ENCODE results near the gene VIPR1. TPM values are rescaled to one million over a fixed set of nuclear protein-coding genes. Genes with fewer than 3 reads are reported as not detected.
A peak's percentile ranks its signal among the peaks of the same experiment; 100 is the strongest.

The VIPR1 gene
- total RNA-seq, 2 donors from 2014 or later, result 1.9 to 12.1 TPM

DNA sequence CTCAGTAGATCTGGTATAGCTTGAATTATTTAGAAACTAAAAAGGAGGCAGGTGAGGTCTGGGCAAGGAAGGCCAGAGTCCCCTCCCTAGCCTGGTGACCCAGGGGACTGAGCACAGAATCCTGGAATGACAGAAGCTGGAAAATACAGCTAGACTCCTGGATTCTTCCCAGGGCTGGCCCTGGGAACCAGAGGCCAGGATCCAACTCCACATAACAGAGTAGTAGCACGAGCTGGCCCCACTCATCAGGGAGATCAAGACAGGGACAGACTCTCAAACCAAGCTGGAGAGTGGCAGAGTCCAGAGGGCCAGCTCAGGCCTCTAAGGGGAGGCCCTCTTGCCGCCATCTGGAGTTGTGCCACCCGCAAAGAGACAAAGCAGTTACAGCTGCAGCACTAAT is 10.7 kb downstream of the VIPR1 start:
- Mint-ChIP-seq H3K4me1 (peaks cover 22% of the 10 kb centered on the region), H3K36me3 (ENCODE audit: low read depth) (no peaks in the 10 kb centered on the region), H3K4me3 (no peak overlapping the region), H3K9me3 (no peaks in the 10 kb centered on the region), H3K27me3 (no peaks in the 10 kb centered on the region), H3K27ac (peak overlapping the region; percentile 73)
- ATAC-seq (replicated peaks), result no peak

DNA sequence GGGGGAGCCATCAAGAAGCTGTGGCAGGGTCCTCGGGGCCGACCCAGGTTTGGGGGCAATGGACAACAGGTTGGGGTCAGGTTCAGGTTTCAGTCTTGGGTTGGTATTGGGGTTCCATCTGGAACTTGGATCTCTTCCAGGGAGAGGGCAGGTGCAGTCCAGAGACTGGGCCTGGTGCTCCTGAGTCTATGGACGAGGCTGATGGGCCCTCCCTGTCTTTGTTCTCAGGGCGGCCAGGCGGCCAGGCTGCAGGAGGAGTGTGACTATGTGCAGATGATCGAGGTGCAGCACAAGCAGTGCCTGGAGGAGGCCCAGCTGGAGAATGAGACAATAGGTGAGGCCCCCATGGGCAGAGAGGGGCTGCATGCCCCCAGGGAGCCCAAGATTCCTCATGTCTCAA is 11.1 kb downstream of the VIPR1 start:
- Mint-ChIP-seq H3K27me3 (no peaks in the 10 kb centered on the region), H3K36me3 (ENCODE audit: low read depth) (no peaks in the 10 kb centered on the region), H3K4me1 (peaks cover 21% of the 10 kb centered on the region), H3K4me3 (no peak overlapping the region), H3K27ac (peak overlapping the region; percentile 73), H3K9me3 (no peaks in the 10 kb centered on the region)
- ATAC-seq (replicated peaks), result no peak

DNA sequence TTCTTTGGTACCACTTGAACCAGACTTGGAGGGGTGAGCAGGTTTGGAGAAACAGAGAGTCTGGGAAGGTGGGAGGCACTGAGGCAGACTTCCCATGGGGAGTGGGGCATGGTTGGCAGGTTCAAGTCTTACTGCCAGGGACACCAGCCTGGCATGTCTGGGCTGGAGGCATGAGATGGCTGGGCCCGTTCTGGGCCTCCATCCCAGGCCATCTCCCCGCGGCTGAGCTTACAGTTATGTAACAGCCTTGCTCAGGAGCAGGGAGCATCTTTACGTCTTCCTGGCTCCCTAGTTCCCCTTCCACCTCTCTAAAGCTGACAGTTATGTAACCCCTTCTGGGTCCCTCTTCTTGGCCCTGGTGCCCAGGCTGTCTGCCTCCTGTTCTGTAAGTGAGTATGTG is 12.4 kb downstream of the VIPR1 start:
- Mint-ChIP-seq H3K36me3 (ENCODE audit: low read depth) (no peaks in the 10 kb centered on the region), H3K4me3 (no peak overlapping the region), H3K27me3 (no peaks in the 10 kb centered on the region), H3K4me1 (peaks cover 20% of the 10 kb centered on the region), H3K27ac (peak overlapping the region; percentile 15), H3K9me3 (no peaks in the 10 kb centered on the region)
- ATAC-seq (replicated peaks), result no peak

DNA sequence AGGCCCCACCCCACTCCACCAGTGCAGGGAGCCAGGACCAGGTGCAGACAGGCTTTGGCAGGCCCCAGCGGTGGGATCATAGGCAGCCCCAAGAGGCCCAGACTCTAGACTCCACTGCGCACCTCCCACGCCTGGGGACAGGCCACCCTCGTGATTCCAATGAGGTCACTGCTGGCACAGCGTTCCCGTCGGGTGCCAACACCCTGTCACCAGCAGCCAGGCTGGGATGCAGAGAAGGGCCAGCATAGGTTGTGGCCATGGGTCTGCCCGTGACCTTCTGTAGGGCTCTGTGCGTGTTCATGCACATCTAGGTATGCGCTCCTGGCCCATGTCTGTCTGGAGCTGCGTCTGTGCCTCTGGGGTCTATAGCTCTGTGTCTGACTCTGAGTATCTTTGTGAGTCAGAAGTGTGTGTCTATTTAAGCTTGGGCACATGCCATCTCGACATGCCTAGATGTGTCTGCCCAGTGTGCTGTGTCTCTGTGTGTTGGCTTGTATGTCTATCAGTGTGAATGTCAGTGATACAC is 13.0 kb downstream of the VIPR1 start:
- ATAC-seq (replicated peaks), result no peak
- Mint-ChIP-seq H3K4me3 (no peak overlapping the region), H3K27ac (peak overlapping the region; percentile 15), H3K36me3 (ENCODE audit: low read depth) (no peaks in the 10 kb centered on the region), H3K9me3 (no peaks in the 10 kb centered on the region), H3K4me1 (peaks cover 22% of the 10 kb centered on the region), H3K27me3 (no peaks in the 10 kb centered on the region)

DNA sequence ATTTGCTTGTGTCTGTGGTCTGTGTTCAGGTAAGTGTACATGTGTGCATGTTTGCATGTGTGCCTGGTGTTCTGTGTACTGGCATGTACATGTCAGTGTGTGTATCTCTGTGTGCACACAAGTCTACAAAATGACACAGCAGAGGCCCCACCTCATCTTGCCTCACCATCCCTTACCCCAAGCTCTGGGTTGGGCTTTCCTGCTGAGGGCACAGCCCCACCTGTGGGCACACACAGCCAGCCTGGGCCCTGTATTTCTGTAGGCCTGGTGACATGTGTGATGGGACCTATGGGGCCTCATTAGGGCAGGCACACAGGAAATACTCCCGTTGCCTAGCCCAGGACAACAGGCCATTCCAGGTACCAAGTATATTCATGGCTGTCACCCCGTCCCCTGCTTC is 13.5 kb downstream of the VIPR1 start:
- Mint-ChIP-seq H3K9me3 (no peaks in the 10 kb centered on the region), H3K27me3 (no peaks in the 10 kb centered on the region), H3K27ac (peak overlapping the region; percentile 0), H3K4me3 (no peak overlapping the region), H3K36me3 (ENCODE audit: low read depth) (peaks cover under 1% of the 10 kb centered on the region), H3K4me1 (peaks cover 23% of the 10 kb centered on the region)
- no peak for ATAC-seq (replicated peaks)

DNA sequence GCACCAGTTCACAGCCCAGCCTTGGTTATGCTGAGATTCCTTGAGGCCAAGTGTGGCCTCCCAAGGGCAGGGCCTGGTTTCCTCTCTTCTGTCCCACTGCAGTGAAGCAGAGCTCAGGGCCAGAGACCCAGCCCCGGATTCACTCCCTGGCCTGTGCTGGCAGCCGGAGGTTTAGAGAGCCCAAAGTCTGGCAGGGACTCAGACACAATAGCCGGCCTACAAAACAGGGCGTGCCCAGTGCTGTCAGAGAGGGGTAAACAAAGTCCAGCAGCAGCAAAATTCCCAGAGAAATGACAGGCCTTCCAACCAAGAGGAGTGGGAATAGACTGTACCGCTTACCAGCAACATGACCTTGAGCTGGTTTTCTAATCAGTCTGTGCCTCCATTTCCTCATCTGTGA is 14.0 kb downstream of the VIPR1 start:
- H3K4me1 Mint-ChIP-seq, result peaks cover 24% of the 10 kb centered on the region
- H3K4me3 Mint-ChIP-seq, result no peak overlapping the region
- ATAC-seq (replicated peaks), result no peak
- no peaks in the 10 kb centered on the region for H3K9me3 Mint-ChIP-seq
- peaks cover 5% of the 10 kb centered on the region for H3K36me3 Mint-ChIP-seq (ENCODE audit: low read depth)
- peak overlapping the region; percentile 0 for H3K27ac Mint-ChIP-seq
- H3K27me3 Mint-ChIP-seq, result no peaks in the 10 kb centered on the region

DNA sequence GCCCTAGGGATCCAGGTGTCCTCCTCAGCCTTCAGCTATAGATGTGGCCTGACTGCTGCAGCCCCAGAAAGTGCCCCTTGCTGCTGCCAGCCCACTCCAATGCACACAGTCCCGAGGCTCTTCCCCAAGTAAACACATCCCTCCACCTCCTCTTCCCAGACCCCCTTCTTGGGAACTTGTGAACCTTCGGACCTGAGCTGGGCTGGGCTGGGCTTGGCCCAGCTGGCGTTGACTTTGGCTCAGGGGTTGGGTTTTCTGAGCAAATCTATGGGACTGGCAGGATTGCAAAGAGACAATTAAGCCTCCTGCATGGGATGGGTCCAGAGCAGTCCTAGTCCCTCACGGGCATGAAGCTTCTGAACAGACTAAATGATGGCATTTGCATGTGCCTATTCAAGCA is 14.7 kb downstream of the VIPR1 start:
- Mint-ChIP-seq H3K27me3 (no peaks in the 10 kb centered on the region), H3K9me3 (no peaks in the 10 kb centered on the region), H3K4me1 (peaks cover 23% of the 10 kb centered on the region), H3K36me3 (ENCODE audit: low read depth) (peaks cover 6% of the 10 kb centered on the region), H3K27ac (no peak overlapping the region), H3K4me3 (no peak overlapping the region)
- ATAC-seq (replicated peaks), result no peak

DNA sequence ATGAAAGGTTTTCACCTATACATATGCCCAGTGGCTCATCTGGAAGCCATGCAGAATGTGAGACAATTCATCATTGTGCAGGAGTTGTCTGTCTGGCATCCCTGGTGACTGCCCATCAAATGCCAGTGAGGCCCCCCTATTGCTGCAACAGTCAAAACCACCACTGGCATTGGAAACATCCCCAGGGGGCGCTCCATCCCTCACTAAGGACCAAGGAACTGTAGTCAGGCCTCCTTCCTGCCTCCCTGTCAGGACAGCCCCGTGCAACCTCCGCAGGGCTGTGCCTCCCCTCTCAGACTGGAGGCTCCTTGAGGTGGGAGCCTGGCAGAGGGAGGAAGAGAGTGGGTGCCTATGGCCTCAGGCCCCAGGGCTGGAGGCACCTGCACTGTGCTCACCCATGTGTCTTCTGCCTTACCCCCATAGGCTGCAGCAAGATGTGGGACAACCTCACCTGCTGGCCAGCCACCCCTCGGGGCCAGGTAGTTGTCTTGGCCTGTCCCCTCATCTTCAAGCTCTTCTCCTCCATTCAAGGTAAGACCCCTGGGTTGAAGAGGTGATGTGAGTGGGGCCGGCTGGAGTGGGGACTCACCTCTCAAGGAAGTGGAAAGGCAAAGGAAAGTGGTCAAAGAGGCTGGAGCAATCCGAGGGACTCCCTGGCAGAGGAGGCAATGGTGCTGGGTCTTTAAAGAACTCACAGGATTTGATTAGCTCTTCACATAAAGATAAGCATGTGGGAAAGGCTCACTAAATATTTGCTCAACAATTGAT is 16.5 kb downstream of the VIPR1 start:
- peaks cover 6% of the 10 kb centered on the region for H3K36me3 Mint-ChIP-seq (ENCODE audit: low read depth)
- ATAC-seq (replicated peaks), result no peak
- H3K4me3 Mint-ChIP-seq, result peak overlapping the region; percentile 69
- H3K9me3 Mint-ChIP-seq, result no peaks in the 10 kb centered on the region
- H3K4me1 Mint-ChIP-seq, result peaks cover 23% of the 10 kb centered on the region
- H3K27me3 Mint-ChIP-seq, result no peaks in the 10 kb centered on the region
- peak overlapping the region; percentile 86 for H3K27ac Mint-ChIP-seq

DNA sequence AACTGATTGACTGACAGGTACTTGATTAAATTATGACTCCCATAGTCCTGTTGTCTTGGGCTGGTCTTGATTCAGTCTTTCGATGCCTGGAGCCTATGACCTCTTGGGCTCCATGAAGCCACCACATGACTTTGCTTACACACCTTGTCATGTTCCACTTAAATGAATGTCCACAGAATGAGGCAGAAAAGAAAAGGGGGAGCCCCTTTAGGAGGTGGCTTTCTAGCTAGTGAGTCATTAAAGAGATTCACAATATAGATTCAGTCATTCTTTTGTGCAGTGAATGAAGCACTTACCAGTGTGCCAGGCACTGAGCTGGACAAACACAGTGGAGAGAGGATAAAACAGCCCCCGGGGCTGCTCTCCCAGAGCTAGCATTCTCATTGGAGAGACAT is 17.1 kb downstream of the VIPR1 start:
- Mint-ChIP-seq H3K27ac (peak overlapping the region; percentile 86), H3K9me3 (no peaks in the 10 kb centered on the region), H3K4me3 (peak overlapping the region; percentile 69), H3K27me3 (no peaks in the 10 kb centered on the region), H3K4me1 (peaks cover 23% of the 10 kb centered on the region), H3K36me3 (ENCODE audit: low read depth) (peaks cover 6% of the 10 kb centered on the region)
- peak; percentile 98 for ATAC-seq (replicated peaks)

DNA sequence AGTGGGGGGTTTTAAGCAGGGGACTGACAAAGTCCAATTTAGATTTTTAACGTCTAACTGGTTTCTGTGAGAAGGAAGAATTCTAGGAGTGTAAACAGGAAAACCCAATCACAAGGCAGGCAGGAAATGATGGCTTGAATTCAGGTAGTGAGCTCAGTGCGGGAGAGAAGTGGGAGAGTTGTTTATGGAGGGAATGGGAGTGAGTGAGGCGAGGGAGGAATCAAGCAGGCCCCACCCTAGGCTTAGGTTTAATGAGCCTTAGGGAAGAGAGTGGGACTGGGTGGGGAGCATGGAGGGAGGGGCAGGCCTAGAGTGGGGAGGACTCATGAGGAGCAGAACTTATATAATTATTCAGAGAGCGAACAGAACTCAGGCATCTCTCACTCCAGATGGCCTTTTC is 17.9 kb downstream of the VIPR1 start:
- Mint-ChIP-seq H3K27me3 (no peaks in the 10 kb centered on the region), H3K9me3 (no peaks in the 10 kb centered on the region), H3K27ac (peak overlapping the region; percentile 86), H3K4me3 (peak overlapping the region; percentile 69), H3K36me3 (ENCODE audit: low read depth) (peaks cover 6% of the 10 kb centered on the region), H3K4me1 (peaks cover 23% of the 10 kb centered on the region)
- no peak for ATAC-seq (replicated peaks)

DNA sequence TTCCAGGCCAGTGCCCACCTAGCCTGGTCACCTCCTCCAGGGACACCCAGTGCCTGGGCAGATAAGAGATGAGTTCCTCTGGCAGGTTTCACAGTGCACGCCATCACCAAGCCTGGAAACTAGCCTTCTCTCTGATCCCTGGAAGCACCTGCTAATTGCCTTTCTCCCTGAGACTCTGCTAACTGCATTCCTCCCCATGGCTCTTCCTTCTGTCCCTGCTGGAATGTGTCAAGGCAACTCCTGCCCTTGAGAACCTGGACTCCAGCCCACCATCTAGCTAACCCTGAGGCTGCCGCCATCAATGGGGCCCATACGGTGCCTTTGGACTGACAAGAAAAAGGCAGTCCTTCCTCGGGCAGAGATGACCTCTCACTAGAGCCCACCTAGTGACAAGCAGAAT is 18.5 kb downstream of the VIPR1 start:
- Mint-ChIP-seq H3K4me1 (peaks cover 19% of the 10 kb centered on the region), H3K9me3 (no peaks in the 10 kb centered on the region), H3K4me3 (no peak overlapping the region), H3K27me3 (no peaks in the 10 kb centered on the region), H3K27ac (peak overlapping the region; percentile 86), H3K36me3 (ENCODE audit: low read depth) (peaks cover 6% of the 10 kb centered on the region)
- ATAC-seq (replicated peaks), result no peak

DNA sequence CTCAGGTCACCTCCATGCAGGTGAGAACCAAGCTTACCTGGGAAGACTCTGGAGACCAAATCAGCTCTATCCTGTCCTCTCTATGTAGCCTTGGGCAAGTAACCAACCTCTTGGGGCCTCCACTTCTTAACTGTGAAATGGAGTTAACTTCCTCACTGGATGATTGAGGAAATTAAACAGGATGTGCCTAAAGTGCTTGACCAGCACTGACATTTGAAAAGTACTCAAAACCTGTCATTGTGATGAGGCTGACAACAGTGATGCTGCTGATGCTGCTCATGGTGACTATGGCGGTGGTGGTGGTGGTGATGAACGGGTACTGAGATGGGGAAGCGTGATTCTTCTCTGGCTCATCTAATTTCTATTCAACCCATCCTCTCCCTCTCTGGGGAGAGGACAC is 22.3 kb downstream of the VIPR1 start:
- H3K27ac Mint-ChIP-seq, result peak overlapping the region; percentile 82
- H3K27me3 Mint-ChIP-seq, result no peaks in the 10 kb centered on the region
- H3K9me3 Mint-ChIP-seq, result no peaks in the 10 kb centered on the region
- peaks cover 34% of the 10 kb centered on the region for H3K4me1 Mint-ChIP-seq
- peaks cover 6% of the 10 kb centered on the region for H3K36me3 Mint-ChIP-seq (ENCODE audit: low read depth)
- ATAC-seq (replicated peaks), result peak; percentile 63
- H3K4me3 Mint-ChIP-seq, result no peak overlapping the region

DNA sequence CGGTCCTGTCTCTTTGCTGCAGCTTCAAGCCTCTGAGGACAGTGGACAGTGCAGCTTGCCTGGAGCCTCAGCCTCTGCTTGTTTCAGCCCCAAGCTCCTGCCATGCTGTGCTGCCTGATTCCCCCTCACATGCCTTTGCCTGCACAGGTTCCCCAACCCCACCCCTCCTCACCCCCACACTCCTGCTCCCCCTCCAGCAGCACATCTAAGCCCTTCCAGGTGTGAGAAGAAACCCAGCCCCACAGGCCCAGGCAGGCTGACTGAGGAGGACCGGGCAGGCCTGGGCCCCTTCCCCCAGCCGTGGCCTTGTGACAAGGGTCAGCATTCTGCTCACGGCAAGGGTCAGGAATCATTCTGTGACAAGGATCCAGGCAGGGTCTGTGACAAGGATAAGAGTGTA is 22.8 kb downstream of the VIPR1 start:
- no peak overlapping the region for H3K4me3 Mint-ChIP-seq
- peaks cover 6% of the 10 kb centered on the region for H3K36me3 Mint-ChIP-seq (ENCODE audit: low read depth)
- H3K4me1 Mint-ChIP-seq, result peaks cover 34% of the 10 kb centered on the region
- H3K27ac Mint-ChIP-seq, result peak overlapping the region; percentile 82
- ATAC-seq (replicated peaks), result no peak
- H3K27me3 Mint-ChIP-seq, result no peaks in the 10 kb centered on the region
- H3K9me3 Mint-ChIP-seq, result no peaks in the 10 kb centered on the region

DNA sequence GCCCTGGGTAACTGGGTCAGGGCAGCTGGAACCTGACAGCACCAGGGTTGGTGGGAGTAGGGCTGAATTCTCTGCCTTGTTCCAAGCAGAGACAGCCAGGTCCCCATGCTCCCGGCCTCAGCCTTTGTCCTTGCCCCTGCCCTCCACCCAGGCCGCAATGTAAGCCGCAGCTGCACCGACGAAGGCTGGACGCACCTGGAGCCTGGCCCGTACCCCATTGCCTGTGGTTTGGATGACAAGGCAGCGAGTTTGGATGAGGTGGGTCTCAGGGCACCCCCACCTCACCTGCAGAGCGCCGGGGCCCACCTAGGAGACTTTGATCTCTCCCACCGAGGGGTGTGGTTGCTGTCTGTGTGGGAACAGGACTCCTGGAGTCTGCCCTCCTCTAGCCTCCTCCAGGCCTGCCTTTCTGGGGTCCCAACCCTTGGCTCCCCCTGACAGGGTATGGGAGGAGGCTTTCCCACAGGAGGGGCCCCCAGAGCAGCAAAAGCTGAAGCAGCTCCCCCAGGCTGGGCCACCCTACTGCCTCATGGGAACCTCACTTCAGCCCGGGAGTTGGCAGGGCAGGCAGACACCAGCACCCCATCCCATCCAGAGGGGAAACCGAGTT is 23.4 kb downstream of the VIPR1 start:
- no peak for ATAC-seq (replicated peaks)
- Mint-ChIP-seq H3K36me3 (ENCODE audit: low read depth) (peaks cover 6% of the 10 kb centered on the region), H3K27me3 (no peaks in the 10 kb centered on the region), H3K4me3 (peak overlapping the region; percentile 69), H3K9me3 (no peaks in the 10 kb centered on the region), H3K27ac (peak overlapping the region; percentile 94), H3K4me1 (peaks cover 35% of the 10 kb centered on the region)
